DMS79 treated with DMSO at 0.1 percent for 48 hours (cell line): Measurements from ENCODE around the gene FOXI3.
A peak's percentile ranks its signal among the peaks of the same experiment; 100 is the strongest.

Experiments used
- DNase-seq: peaks from one replicate; lab custom pipeline; 2025; lab: John Stamatoyannopoulos, UW

Gene FOXI3

DNA sequence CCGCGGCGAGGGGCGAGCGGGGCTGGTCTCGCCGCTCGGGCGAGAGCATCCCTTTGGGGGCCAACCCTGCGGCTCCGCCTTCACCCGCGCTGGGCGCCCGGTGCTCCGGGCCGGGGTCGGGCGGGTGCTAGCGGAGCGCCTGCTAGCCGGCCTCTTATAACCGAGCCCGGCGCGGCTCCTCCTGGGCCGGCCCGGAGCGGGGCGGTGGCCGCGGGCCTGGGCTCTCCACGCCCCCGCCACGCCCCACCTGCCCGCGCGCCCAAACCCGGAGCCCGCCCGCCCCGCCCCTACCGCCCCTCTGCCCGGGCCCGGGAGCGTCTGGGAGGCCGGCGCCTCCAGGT is at the start of gene FOXI3:
TSS of gene FOXI3 (minus strand) at position 129 of the 341 bp plus-strand sequence. CDS start 158 bp downstream, outside the sequence.
- DNase-seq, result no peak

DNA sequence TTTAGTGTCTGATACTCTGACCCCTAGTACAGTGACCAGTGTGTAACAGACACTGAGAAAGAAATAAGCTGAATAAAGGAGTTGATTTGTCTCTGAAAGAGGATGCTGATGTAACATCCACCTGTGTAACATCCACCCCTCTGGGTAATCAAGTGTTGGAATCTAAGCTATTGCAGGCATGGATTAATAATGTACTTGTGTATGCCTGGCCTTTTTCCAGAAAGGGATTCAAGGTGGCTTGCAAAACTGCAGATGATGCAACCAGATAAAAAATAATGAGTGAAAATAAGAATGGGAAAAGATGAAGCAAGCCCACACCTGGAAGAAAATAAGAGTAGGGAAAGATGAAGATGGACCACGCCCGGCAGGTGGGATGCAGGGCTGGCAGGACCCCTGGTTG is 48.2 kb upstream of the FOXI3 start:
- no peak for DNase-seq

DNA sequence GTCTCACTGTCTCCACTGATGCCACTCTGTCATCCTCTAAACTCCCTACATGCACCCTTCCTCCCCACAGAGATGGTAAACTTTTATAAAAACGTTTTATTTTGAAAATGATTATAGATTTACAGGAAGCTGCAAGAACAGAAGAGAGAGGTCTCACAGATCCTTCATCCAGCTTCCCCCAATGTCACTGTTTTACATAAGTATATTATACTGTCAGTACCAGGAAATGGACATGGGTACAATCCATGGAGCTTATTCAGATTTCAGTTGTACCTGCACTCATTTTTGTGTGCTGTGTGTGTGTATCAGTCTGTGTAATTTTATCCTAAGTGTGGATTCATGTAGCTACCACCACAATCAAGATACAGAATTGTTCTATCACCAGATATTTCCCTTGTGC is 46.7 kb upstream of the FOXI3 start:
- DNase-seq, result no peak

DNA sequence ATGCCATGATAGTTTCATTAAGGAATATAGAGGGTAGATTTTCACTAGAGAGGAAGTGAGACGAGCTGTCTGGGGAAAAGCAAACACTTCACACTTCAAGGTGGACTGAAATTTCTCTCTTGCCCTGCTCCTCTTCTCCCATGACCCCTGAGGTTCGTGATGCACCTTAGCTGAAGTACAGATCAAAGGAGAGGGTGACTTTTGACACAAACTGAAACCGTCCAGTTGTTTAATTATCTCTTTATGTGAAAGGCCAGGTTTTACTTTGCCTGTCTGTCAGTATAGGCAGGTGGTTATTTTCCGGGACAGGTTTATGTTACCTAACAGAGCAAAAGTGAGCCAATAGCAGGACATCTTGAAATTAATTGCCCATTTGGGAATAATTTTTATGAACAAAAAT is 41.0 kb upstream of the FOXI3 start:
- no peak for DNase-seq

DNA sequence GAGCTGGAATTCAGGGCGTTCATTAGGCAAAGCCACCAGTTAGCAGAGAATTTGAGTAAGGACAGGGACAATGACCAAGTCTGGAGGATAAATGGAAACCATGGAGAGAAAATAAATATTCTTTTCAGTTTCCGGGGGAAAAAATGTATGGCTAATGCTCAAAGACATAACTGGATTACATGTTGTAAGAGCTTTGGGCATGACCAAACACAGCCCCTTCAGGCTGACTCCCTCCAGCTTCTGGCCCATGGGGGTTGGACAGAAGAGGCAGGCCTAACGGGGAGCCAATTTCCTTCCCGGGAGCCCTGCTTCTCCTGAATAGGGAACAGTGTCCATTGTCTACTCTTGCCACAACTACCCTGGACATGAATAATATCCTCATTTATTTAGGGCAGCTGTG is 39.5 kb upstream of the FOXI3 start:
- no peak for DNase-seq

DNA sequence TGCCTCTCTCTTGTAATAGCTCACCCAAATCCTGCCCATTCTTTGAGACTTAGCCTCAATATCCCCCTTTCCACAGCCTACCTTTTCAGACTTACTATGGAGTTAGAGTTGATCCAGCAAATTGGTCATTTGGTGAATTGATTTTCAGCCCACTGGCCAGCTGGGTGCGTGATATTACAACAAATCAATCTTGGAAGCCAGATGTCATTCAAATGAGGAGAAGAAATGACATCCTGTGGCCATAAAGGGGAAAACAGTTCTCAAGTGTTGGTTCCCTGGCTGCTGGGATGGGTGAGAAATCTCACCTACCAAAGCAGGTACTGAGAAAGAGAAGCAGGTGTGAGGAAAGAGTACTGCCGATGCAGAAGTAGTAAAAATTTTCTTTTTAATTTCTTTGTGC is 36.7 kb upstream of the FOXI3 start:
- no peak for DNase-seq

DNA sequence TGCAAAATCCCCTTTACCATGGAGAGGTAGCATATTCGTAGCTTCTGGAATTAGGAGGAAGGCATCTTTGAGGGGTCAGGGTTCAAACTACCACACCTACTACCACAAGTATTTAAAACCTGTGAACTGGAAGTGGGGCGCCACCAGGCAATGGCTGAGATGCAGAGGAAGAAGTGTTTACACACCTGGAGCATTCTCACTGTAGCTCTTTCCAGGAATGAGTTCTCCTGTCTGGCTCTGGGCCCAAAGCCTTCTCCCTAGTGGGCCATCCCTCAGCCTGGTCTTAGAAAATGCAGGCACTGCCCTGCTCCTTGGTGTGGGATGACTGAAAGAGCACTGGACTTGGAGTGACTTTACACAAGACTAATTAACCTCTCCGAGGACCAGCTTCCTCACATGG is 30.7 kb upstream of the FOXI3 start:
- DNase-seq, result peak; percentile 18

DNA sequence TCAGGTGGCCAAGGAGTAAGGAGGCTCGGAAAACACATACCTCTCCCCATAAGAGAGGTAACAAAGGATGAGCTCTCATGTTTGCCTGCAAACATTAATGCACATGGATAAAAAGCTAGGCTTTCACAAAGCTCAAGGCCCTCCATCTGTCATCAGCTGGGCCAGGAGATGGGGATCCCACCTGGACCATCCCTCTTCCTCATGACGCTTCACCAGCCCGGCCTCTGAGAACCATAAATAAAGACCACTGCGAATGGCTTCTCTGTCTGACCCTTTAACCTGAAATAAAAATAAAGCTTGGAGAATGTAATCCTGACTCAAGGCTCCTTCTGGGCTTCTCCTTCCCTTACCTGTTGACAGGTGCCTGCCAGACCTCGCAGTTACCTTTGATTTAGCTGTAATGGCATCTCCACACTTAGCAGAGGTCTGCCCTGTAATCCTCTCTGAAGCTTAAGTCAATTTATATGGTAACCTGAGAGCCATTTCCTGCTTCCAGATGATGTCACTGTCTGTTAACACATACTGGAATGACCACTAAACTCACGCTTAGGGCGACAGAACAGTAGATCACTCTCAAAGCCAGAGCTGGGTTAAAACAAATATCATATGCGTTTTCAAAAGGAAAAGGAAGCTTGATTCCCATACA is 29.3 kb upstream of the FOXI3 start:
- peak; percentile 2 for DNase-seq

DNA sequence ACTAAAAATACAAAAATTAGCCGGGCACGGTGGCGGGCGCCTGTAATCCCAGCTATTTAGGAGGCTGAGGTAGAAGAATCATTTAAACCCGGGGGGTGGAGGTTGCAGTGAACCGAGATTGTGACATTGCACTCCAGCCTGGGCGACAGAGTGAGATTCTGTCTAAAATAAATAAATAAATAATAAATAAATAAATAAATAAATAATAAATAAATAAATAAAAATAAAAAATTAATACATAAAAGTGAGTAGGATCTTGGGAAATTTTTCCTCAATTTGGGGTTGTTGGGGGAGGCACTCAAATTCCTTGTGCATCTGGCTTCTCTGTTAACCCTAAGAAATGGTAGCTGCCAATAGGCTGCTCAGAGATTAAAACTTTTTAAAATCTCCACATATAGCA is 20.3 kb upstream of the FOXI3 start:
- no peak for DNase-seq

DNA sequence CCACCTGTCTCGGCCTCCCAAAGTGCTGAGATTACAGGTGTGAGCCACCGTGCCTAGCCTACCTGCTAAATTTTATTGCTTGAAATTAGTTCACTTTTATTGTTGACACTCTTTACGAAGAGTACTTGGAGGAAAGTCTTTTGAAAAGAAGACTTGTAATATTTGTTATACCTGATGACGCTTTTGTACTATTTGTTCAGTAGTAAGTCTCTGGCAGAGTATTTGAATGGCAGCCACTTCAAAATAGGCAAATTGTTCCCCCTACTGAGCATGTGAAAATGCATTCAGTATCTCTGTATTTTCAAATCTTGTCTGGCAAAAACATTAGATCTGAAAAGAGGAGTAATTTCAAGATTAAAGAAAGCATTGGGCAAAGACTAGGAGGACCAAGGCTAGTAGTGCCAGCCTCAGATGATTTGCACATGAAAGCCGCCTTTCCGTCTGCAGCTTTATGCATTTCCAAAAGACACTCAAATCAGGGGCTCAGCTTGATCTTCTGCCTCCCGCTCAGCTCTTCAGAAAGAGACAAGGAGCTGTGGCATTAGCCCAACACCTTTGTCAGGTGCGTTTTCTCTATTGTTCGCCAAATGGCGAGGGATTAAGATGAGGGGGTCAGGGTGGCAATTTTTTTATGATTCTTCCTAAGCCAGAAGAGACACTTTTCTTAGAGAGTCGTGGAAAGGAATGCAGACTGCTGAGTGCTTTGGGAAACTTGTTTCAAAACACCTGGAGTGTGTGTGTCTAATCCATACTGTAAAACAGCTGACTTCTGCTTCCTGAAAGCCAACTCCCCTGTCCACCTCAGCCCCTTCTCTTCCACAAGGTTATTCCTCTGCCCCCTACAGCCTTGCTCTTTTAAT is 18.8 kb upstream of the FOXI3 start:
- DNase-seq, result peak; percentile 32

DNA sequence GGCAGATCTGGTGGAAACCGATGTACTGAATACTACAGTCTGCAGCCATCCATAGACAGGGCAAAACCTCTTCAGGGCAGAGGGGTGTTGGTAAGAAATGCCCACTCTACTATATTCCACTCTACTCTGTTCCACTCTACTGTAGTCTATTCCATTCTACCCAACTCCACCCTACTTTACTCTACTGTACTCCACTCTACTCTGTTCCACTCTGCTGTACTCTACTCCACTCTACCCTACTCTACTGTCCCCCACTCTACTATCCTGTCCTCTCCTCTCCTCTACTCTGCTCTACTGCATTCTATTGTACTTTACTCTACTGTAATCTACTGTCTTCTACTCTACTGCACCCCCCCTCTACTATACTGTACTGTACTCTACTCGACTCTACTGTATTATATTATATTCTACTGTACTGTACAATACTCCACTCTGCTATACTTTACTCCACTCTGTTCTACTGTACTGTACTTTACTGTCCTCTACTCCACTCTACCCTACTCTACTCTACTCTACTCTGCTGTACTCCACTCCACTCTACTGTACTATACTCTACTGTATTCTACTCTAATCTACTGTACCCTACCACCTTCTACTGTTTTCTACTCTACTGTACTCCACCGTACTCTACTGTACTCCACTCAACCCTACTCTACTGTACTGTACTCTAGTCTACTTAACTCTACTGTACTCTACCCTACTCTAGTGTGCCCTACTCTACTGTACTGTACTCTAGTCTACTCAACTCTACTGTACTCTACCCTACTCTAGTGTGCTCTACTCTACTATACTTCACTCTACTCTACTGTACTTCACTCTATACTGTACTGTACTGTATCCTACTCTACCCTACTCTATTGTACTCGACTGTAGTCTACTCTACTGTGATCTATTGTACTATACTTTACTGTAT is 17.0 kb upstream of the FOXI3 start:
- no peak for DNase-seq

DNA sequence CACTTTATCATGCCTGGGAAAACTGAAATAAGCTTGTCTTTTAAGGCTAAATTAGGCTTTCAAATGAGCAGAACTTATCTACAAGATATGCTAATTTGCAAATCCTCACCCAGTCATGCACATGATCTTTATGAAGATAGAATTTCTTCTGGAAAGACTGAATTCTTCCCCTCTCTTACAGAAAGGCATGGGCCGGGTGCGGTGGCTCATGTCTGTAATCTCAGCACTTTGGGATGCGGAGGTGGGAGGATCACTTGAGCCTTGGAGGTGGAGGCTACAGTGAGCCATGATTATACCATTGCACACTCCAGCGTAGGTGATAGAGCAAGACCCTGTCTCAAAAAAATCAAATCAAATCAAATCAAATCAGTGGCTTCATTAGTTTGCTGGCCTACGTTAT is 11.7 kb upstream of the FOXI3 start:
- DNase-seq, result no peak

DNA sequence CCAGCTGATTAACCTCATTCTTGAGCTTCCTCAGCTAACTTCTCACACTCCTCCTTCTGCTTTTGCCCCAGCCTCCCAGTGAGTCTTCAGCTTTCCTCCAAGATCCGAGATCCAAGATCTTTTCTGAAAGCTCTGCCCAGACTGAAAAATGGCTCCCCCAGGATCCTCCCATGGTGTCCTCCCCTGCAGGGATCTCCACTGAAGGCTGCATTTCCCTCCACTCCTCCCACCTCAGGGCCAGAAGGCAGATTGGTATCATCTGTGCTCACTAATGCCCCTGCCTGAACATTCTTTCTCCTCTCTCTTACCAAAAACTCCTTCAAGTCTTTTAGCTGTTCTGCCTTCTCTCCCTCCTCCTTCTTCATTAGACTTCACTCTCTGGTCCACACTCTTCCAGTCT is 6.1 kb upstream of the FOXI3 start:
- no peak for DNase-seq

DNA sequence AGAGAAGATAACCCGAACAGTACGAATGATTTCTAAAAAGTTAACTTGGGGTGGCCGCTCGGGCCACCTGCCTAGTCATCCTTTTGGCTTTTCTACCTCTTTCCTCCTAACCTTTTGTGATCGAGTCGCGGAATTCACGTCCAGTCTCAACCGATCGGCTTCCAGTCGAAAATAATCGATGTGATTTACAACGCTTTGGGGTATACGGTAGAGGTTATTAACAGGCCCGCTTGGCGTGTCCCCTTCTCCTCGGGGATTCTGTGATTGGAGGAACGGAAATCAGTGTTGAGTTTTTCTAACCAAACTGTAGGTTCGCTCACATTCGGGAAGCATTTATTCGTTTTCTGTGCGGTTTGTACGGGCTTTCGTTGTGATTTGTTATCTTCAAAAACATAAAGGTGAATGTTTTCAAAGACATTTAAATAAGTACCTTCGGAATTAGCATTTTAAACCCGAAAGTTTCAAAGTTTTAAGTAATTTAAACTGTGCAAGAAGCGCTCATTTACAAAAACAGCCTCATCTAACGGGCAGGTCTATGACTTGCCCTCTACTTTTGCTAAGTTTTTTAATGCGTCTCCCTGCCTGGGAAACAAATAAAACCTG is 588 bp upstream of the FOXI3 start:
- peak; percentile 11 for DNase-seq

DNA sequence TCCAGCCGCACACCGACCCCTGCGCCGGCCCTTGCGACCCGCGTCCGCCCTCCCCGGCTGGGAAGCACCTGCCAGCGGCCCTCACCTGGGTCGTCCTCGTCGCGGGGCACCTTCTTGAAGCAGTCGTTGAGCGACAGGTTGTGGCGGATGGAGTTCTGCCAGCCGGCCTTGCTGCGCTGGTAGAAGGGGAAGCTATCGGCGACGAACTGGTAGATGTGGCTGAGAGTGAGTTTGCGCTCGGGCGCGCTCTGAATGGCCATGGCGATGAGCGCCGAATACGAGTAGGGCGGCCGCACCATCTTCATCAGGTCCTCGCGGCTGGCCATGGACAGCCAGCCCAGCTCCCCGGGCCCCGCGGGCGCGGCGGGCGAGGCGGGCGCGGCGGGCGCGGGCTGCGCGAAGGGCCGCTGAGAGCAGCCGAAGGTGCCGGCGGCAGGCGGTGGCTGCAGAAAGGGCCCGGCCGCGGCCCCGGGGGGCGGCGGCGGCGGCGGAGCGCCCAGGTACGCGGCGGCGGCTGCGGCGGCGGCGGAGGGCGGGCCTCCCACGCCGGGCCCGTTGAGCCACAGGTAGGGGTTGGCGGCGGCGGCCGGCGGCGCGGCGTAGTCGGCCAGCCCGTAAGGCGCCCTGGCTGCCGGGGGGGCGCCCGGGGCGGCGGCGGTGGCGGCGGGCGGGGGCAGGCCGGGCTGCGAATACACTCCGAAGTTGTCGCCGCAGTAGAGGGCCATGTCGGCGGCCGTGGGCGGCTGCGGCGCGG is 505 bp downstream of the FOXI3 start:
- DNase-seq, result peak; percentile 21

DNA sequence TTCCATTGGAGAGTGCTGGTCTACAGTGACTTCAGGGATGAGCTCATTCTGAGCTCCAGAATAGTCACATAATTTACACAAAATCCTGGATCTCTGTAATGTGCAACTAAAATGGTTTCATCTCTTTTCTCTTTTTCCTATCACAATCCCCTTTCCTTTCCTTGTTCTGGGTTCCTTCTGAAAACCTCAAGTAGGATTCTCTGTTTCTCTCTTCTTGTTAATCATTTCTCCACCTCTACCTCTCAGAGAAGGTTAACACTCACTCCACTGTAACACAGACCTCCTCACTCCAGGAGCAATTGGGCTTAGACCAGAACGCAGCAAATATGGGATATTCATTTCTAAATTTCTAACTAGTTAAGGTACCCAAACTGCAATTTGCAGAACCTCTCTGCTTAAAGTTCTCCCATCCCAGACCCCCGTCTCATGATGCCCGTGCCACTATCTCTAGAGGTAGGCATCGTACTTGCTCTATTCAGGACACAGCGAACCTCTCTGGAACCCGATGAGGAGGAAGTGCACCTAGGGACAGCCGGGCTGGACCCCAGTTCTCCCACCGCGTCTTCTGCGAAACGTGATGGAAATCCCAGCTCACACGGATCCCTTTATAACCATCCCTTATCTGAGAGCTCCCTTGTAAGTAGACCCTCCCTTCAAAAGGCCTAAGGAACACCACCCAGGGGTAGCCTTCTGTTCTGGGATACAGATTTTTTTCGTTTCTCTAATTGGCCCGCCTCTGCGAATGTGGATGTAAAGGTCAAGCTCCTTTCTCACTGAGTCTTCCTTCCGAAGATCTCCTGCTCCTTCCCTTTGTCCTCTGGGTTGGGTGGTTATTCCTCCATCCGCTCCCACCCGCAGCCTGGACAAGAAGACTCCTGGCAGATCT is 1.3 kb downstream of the FOXI3 start:
- no peak for DNase-seq

DNA sequence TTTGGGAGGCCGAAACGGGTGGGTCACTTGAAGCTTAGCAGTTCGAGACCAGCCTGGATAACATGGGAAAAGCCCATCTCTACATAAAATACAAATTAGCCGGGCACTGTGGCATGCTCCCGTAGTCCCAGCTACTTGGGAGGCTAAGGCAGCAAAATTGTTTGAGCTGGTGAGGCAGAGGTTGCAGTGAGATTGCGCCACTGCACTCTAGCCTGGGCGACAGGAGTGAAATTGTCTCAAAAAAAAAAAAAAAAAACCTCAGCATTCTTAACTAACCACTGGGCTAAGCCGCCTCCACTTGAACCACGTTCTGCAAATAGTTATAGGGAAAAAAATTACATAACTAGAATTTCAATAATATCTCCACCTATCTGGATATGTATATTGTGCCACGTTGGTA is 2.3 kb downstream of the FOXI3 start:
- no peak for DNase-seq

DNA sequence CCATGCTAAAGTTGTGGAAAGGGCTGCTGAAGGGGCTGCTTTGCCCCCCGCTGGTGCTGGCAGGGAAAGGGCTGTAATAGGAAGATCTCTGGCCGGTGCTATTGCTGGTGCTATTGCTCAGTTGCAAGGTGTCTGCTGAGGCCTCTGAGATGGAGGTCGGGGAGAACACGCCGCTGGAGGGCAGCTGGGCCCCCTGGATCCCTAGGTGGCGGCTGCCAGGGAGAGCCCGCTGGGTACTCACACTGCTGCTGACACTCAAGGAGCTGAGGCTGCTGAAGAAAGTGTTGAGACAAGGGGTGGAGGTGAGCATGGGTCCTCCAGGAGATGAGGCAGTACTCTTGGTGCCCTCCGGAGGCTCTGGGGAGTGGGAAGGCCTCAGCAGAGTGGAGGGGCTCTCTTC is 4.2 kb downstream of the FOXI3 start:
- no peak for DNase-seq

DNA sequence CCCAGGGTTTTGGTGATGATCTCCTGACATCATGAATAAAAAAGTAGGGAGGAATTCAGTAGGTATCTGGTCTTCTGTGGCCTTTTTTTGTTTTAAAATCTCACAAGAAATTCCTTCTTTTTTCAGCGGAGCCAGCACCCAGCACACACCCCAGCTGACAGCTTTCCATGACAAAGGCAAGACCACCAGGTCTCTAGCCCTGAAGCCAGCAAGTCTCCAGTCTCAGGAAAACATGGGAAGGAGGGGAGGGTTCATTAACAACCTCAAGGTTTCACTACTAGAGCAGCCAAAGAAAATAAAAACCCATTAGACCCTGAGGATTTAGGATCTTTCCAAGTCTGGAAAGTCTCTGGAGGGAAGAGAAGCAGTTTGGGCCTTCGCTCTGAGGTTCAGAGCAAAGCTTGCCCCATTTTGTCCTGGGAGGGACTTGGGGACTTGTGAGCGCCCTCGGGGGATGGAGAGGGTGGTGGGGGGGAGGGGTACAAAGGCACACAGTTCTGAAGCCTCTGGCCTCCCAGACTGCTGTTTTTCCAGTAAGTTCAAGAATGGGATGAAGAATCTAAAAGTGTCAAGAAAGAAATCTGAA is 9.0 kb downstream of the FOXI3 start:
- DNase-seq, result no peak

DNA sequence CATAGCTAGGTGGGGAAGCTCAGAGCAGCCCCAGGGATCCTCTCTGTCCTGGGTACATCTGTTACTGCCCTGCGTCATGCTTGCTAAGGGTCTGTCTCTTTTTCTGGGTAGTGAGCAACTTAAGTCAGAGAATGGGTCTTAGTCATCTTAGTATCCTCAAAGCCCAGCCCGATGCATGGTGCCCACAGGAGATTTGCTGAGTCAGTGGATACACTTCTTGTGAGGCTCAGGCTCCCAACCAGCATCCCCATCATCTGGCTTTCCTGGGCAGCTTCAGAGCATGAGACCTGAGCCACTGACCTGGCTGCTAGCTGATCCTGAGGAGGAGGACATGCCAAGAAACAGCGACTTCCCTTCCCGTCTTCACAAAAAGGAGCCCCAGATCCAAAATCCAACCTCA is 10.0 kb downstream of the FOXI3 start:
- no peak for DNase-seq
